ENCODE measurements around the gene GIMAP6.

GRCh38 chr7:150660939-150661613 lies 28.9 kb upstream of the GIMAP6 start:
- TF ChIP-seq, protein P1, sequence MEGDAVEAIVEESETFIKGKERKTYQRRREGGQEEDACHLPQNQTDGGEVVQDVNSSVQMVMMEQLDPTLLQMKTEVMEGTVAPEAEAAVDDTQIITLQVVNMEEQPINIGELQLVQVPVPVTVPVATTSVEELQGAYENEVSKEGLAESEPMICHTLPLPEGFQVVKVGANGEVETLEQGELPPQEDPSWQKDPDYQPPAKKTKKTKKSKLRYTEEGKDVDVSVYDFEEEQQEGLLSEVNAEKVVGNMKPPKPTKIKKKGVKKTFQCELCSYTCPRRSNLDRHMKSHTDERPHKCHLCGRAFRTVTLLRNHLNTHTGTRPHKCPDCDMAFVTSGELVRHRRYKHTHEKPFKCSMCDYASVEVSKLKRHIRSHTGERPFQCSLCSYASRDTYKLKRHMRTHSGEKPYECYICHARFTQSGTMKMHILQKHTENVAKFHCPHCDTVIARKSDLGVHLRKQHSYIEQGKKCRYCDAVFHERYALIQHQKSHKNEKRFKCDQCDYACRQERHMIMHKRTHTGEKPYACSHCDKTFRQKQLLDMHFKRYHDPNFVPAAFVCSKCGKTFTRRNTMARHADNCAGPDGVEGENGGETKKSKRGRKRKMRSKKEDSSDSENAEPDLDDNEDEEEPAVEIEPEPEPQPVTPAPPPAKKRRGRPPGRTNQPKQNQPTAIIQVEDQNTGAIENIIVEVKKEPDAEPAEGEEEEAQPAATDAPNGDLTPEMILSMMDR (conservative IDR thresholded peaks at IDR 0.05; ENCODE audit: low read depth, low read length), result no peak
- no peak for TF ChIP-seq EZH2 (IDR thresholded peaks at IDR 0.05; ENCODE audit: low read length, unreplicated experiment)
